IMR-90 (cell line): ENCODE data around the gene GPC6. TPM values are rescaled to one million over a fixed set of nuclear protein-coding genes. Genes with fewer than 3 reads are reported as not detected.
A peak's percentile ranks its signal among the peaks of the same experiment; 100 is the strongest.

Experiments
- ATAC-seq: fragments of 200-7000 bp; cut with Tn5 transposase; 2 replicates; pipeline ENCODE4 v1.9.1; 2020; ENCODE audit warnings: low read depth, mild to moderate bottlenecking, moderate library complexity
- BruUV-seq: library from RNA; stranded (reverse); fragments of 400-500 nt; replicated peaks from 2 replicates; lab custom pipeline; 2021; lab: Mats Ljungman, UMichigan
- CTCF ChIA-PET: fragments of 300-600 bp; formaldehyde crosslinking; extraction: SDS; loops from one replicate; lab custom pipeline; 2021; ENCODE audit warnings: antibody characterized with exemption; lab: Yijun Ruan, JAX
- POLR2A ChIA-PET: fragments of 300-600 bp; sonication (Branson Sonifier 250); formaldehyde crosslinking; loops from one replicate; lab custom pipeline; 2022; ENCODE audit warnings: antibody characterized with exemption; ENCODE audit not compliant: unreplicated experiment; lab: Charles Lee
- DNase-seq: peaks from one replicate; pipeline ENCODE4 v3.0.0; 2013
- H2AFZ ChIP-seq: replicated peaks from 2 replicates; pipeline ENCODE3; 2013; ENCODE audit warnings: low read length, mild to moderate bottlenecking; ENCODE audit not compliant: poor library complexity
- H2AK5ac ChIP-seq: 2 replicates; pipeline ENCODE4 v1.6.1; 2013; ENCODE audit warnings: low read depth, low read length, inconsistent platforms
- H2AK9ac ChIP-seq: replicated peaks from 2 replicates; pipeline ENCODE3; 2013; ENCODE audit warnings: mild to moderate bottlenecking, low read depth, low read length, moderate library complexity; ENCODE audit not compliant: poor library complexity
- H2BK120ac ChIP-seq: 2 replicates; pipeline ENCODE4 v1.6.1; 2013; ENCODE audit warnings: low read depth, low read length, inconsistent platforms
- H2BK15ac ChIP-seq: 3 replicates; pipeline ENCODE4 v1.6.1; 2013; ENCODE audit warnings: low read depth, low read length, inconsistent platforms
- H2BK20ac ChIP-seq: 2 replicates; pipeline ENCODE4 v1.6.1; 2013; ENCODE audit warnings: low read depth, mild to moderate bottlenecking, inconsistent platforms, low read length, moderate library complexity
- H2BK5ac ChIP-seq: 2 replicates; pipeline ENCODE4 v1.6.1; 2013; ENCODE audit warnings: mild to moderate bottlenecking, low read depth, low read length, inconsistent platforms; ENCODE audit not compliant: poor library complexity, severe bottlenecking
- H3K14ac ChIP-seq: replicated peaks from 2 replicates; pipeline ENCODE4 v1.6.1; 2013; ENCODE audit warnings: low read depth, low read length, inconsistent platforms
- H3K18ac ChIP-seq: 2 replicates; pipeline ENCODE4 v1.6.1; 2013; ENCODE audit warnings: low read depth, low read length, control low read depth
- H3K23ac ChIP-seq: 2 replicates; pipeline ENCODE4 v1.6.1; 2013; ENCODE audit warnings: low read depth, low read length, inconsistent platforms
- H3K27ac ChIP-seq: 2 replicates; pipeline ENCODE4 v1.5.1; 2013; ENCODE audit warnings: mild to moderate bottlenecking, control low read depth, low read length; ENCODE audit not compliant: insufficient read depth
- H3K27me3 ChIP-seq: 2 replicates; pipeline ENCODE4 v1.6.1; 2013; ENCODE audit warnings: low read length; ENCODE audit not compliant: control insufficient read depth, insufficient read depth
- H3K36me3 ChIP-seq: 2 replicates; pipeline ENCODE4 v1.6.1; 2013; ENCODE audit warnings: low read length, mixed read lengths; ENCODE audit not compliant: control insufficient read depth, insufficient read depth
- H3K4ac ChIP-seq: 2 replicates; pipeline ENCODE4 v1.6.1; 2013; ENCODE audit warnings: low read depth, low read length, inconsistent platforms
- H3K4me1 ChIP-seq: 2 replicates; pipeline ENCODE4 v1.6.1; 2013; ENCODE audit warnings: low read length, mixed read lengths; ENCODE audit not compliant: control insufficient read depth, insufficient read depth
- H3K4me2 ChIP-seq: 2 replicates; pipeline ENCODE4 v1.6.1; 2013; ENCODE audit warnings: low read depth, mild to moderate bottlenecking, control low read depth, low read length, moderate library complexity
- H3K4me3 ChIP-seq: 2 replicates; pipeline ENCODE4 v1.5.1; 2013; ENCODE audit warnings: low read depth, mild to moderate bottlenecking, control low read depth, low read length, moderate library complexity; ENCODE audit not compliant: insufficient read depth
- H3K56ac ChIP-seq: 2 replicates; pipeline ENCODE4 v1.6.1; 2013; ENCODE audit warnings: low read length, inconsistent platforms; ENCODE audit not compliant: insufficient read depth; ENCODE audit errors: extremely low read depth
- H3K79me1 ChIP-seq, 2 experiments: 2 replicates each; pipeline ENCODE4 v1.6.1; 2013; ENCODE audit warnings: low read length in 2 of 2, inconsistent platforms in 1 of 2, low read depth in 1 of 2
- H3K9ac ChIP-seq: 2 replicates; pipeline ENCODE4 v1.6.1; 2013; ENCODE audit warnings: low read depth, low read length, control low read depth
- H3K9me1 ChIP-seq: 2 replicates; pipeline ENCODE4 v1.6.1; 2013; ENCODE audit warnings: low read length, inconsistent platforms; ENCODE audit not compliant: insufficient read depth
- H3K9me3 ChIP-seq: 2 replicates; pipeline ENCODE4 v1.6.1; 2013; ENCODE audit warnings: low read length; ENCODE audit not compliant: control insufficient read depth, insufficient read depth
- H4K20me1 ChIP-seq: 2 replicates; pipeline ENCODE4 v1.6.1; 2013; ENCODE audit warnings: low read length, inconsistent platforms; ENCODE audit not compliant: insufficient read depth
- H4K5ac ChIP-seq: 2 replicates; pipeline ENCODE4 v1.6.1; 2013; ENCODE audit warnings: mild to moderate bottlenecking, low read depth, low read length, control low read depth
- H4K8ac ChIP-seq, 2 experiments: 2 replicates each; pipeline ENCODE4 v1.6.1; 2013; ENCODE audit warnings: low read depth in 2 of 2, low read length in 2 of 2, control low read depth in 1 of 2, inconsistent platforms in 1 of 2
- H4K91ac ChIP-seq: 2 replicates; pipeline ENCODE4 v1.6.1; 2013; ENCODE audit warnings: low read depth, low read length, inconsistent platforms; ENCODE audit not compliant: insufficient read depth
- BHLHE40 ChIP-seq: fragments of 150-350 bp; IDR thresholded peaks from 2 replicates; pipeline ENCODE4 v1.6.1; 2016; ENCODE audit warnings: mild to moderate bottlenecking, low read depth, low read length
- CEBPB ChIP-seq: IDR thresholded peaks from 2 replicates; pipeline ENCODE4 v1.6.1; 2012; ENCODE audit warnings: low read depth, low read length, improper control_type of control experiment
- MXI1 ChIP-seq: IDR thresholded peaks from 2 replicates; pipeline ENCODE4 v1.6.1; 2012; ENCODE audit warnings: low read depth, mild to moderate bottlenecking, low read length, moderate library complexity, borderline replicate concordance
- NFE2L2 ChIP-seq: fragments of 150-350 bp; IDR thresholded peaks from 2 replicates; pipeline ENCODE4 v1.6.1; 2016; ENCODE audit warnings: low read depth, mild to moderate bottlenecking, low read length
- SMC3 ChIP-seq: fragments of 150-350 bp; IDR thresholded peaks from 2 replicates; pipeline ENCODE4 v1.6.1; 2016; ENCODE audit warnings: low read depth, mild to moderate bottlenecking, antibody characterized with exemption, low read length, moderate library complexity
- WGBS, 2 experiments: methylation state at CpG; one replicate each; pipeline versions ENCODE4 v1.1.5 to v1.1.7; 2013; ENCODE audit warnings: missing lambda C conversion rate in 2 of 2; ENCODE audit not compliant: insufficient read length in 1 of 2; ENCODE audit errors: extremely low coverage in 2 of 2; 5-methylcytosine and 5-hydroxymethylcytosine counted together
- dilution Hi-C: fragments of 300-500 bp; cut with HindIII; formaldehyde crosslinking; loops from one replicate; pipeline ENCODE4 v1.14.3; 2018; ENCODE audit warnings: low sequenced_read_pairs; ENCODE audit not compliant: unreplicated experiment
- in situ Hi-C: fragments of 300-500 bp; cut with MboI; formaldehyde crosslinking; loops from 3 replicates; pipeline ENCODE4 v1.14.3; 2019; ENCODE audit warnings: low sequenced_read_pairs, inconsistent platforms, mixed read lengths
- intact Hi-C: fragments of 100-400 bp; cut with micrococcal nuclease; formaldehyde crosslinking; loops from 2 replicates; pipeline ENCODE4 v1.10.0; 2022
- polyA plus RNA-seq, 3 experiments: library from polyadenylated mRNA; depleted of rRNA; stranded (reverse); fragments of >200 nt; gene quantifications; 2 replicates each; pipeline ENCODE4 v1.2.3, GENCODE V29; 2012; ENCODE audit warnings: low replicate concordance in 1 of 3
- total RNA-seq: library from RNA; depleted of rRNA; stranded (reverse); fragments of >200 nt; gene quantifications from 2 replicates; pipeline ENCODE4 v1.2.3, GENCODE V29; 2012

Gene GPC6
- total and polyA plus RNA-seq, 2 of the 4 experiments (the other 2 are of a cell fraction): 14.9 to 39.4 TPM

GRCh38 chr13:93700115-93700514 lies 473.5 kb downstream of the GPC6 start:
- POLR2A ChIA-PET: no interaction called here
- no peak overlapping the region for H2AK5ac ChIP-seq
- no peak overlapping the region for H2BK5ac ChIP-seq
- no peak overlapping the region for H3K23ac ChIP-seq
- H2BK120ac ChIP-seq: no peak overlapping the region
- H2AFZ ChIP-seq: no peak overlapping the region
- no peak overlapping the region for H4K91ac ChIP-seq
- H3K79me1 ChIP-seq: no peaks in the 10 kb centered on the region
- H3K27ac ChIP-seq: peak overlapping the region; percentile 11; the same call in 1 of the 2 replicates
- H4K20me1 ChIP-seq: no peaks in the 10 kb centered on the region
- no peak overlapping the region for H3K14ac ChIP-seq
- H3K4ac ChIP-seq: no peak overlapping the region; the same call in 1 of the 2 replicates
- no peaks in the 10 kb centered on the region for H3K36me3 ChIP-seq
- peaks cover 2% of the 10 kb centered on the region for H3K4me1 ChIP-seq
- H3K4me2 ChIP-seq: peak overlapping the region; percentile 79
- H3K27me3 ChIP-seq: no peaks in the 10 kb centered on the region
- no CpG with 5 or more reads among the region's 1 CpG for WGBS, 2 experiments
- no peak overlapping the region for H3K56ac ChIP-seq
- no peak overlapping the region for H3K4me3 ChIP-seq
- no peak overlapping the region for H3K9ac ChIP-seq
- TF ChIP-seq BHLHE40: no peak
- TF ChIP-seq NFE2L2: no peak
- TF ChIP-seq MXI1: no peak
- TF ChIP-seq SMC3: no peak
- TF ChIP-seq CEBPB: no peak
- no peak overlapping the region for H4K5ac ChIP-seq
- H2AK9ac ChIP-seq: no peak overlapping the region
- H3K9me3 ChIP-seq: no peaks in the 10 kb centered on the region; the same call in 1 of the 2 replicates
- peak overlapping the region; percentile 12; the same call in 1 of the 2 replicates for H2BK20ac ChIP-seq
- DNase-seq: peak; percentile 79
- no TSS peak for BruUV-seq
- H2BK15ac ChIP-seq: no peak overlapping the region; the same call in 2 of the 3 replicates
- dilution Hi-C loops (no loop called here), in situ Hi-C loops (no loop called here), intact Hi-C loops (no loop called here)
- ATAC-seq: peak; percentile 85
- H3K9me1 ChIP-seq: 0 out of 2 replicates have a peak, but pooled peaks cover 3% of the 10 kb centered on the region
- no peak overlapping the region for H4K8ac ChIP-seq
- CTCF ChIA-PET: no interaction called here
- H3K18ac ChIP-seq: no peak overlapping the region
